GM12878 (cell line): Measurements from ENCODE around the gene EYA2.

Source experiments
- NFYB ChIP-seq: IDR thresholded peaks from 2 replicates; pipeline ENCODE4 v1.6.1; 2011; ENCODE audit warnings: low read depth, mild to moderate bottlenecking, low read length, improper control_type of control experiment, moderate library complexity; ENCODE audit not compliant: insufficient read depth
- POLR2AphosphoS5 ChIP-seq: IDR thresholded peaks from 2 replicates; pipeline ENCODE4 v1.6.1; 2011; ENCODE audit warnings: mild to moderate bottlenecking, low read length, inconsistent platforms
- ZNF274 ChIP-seq: IDR thresholded peaks from one replicate; pipeline ENCODE4 v1.8.0; 2011; ENCODE audit not compliant: insufficient read length, insufficient read depth
- TF ChIP-seq, protein P1 (sequence below), 3 experiments: IDR thresholded peaks in 2 of 3; conservative IDR thresholded peaks in 1 of 3; 2 replicates each; pipeline ENCODE4 v1.5.1; 2011; ENCODE audit warnings: low read depth in 3 of 3, low read length in 3 of 3, mild to moderate bottlenecking in 3 of 3, control low read depth in 2 of 3, moderate library complexity in 2 of 3, inconsistent platforms in 1 of 3, mixed read lengths in 1 of 3; ENCODE audit not compliant: control insufficient read depth in 2 of 3, insufficient read depth in 1 of 3; ENCODE audit errors: extremely low read depth in 1 of 3
- TF ChIP-seq, protein P2 (sequence below): fragments of 450-650 bp; IDR thresholded peaks from 2 replicates; pipeline ENCODE4 v1.6.1; 2014; ENCODE audit warnings: mild to moderate bottlenecking

DNA sequence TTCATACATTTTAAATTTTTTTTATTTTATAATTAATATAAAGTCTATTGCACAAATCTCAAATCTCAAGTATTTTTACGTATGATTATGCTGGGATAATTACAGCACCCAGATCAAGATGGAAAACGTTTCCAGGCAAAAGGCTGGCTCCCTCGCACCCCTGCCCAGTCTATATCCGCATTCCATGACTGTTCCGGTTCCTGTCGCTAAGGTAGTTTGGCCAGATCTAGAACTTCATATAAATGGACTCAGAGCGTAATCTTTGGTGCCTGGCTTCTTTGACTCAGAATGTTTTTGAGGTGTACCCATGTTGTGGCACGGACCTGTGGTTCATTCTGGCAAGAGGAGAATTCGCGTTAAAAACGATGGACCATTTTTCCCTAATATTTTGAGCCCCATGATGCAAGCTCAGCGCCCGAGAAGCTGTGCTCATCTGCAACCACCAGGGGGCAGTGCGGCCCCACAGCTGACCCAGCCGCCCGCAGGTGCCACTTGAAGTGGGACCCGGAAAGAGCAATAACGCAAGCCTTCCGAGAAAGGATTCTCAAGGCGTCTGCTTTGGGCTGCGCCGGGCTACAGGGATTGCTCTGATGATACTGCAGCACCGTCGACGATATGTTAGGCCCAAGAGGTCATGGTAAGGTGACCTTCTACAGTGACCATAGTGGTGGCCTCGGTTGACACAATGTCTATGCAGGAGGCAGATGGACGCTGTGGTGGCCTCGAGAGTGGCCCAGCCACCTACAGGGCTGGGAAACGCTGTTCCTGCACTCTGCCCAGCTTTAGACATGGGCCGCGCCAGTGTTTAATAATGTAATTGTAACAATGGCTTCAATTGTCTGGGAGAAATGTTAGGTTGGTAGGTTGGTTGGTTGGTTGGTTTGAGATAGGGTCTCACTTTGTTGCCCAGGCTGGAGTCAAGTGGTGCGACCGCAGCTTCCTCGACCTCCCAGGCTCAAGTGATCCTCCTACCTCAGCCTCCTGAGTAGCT is 301.7 kb downstream of the EYA2 start:
- no peak for TF ChIP-seq NFYB
- TF ChIP-seq POLR2AphosphoS5, result no peak
- TF ChIP-seq, protein P1, sequence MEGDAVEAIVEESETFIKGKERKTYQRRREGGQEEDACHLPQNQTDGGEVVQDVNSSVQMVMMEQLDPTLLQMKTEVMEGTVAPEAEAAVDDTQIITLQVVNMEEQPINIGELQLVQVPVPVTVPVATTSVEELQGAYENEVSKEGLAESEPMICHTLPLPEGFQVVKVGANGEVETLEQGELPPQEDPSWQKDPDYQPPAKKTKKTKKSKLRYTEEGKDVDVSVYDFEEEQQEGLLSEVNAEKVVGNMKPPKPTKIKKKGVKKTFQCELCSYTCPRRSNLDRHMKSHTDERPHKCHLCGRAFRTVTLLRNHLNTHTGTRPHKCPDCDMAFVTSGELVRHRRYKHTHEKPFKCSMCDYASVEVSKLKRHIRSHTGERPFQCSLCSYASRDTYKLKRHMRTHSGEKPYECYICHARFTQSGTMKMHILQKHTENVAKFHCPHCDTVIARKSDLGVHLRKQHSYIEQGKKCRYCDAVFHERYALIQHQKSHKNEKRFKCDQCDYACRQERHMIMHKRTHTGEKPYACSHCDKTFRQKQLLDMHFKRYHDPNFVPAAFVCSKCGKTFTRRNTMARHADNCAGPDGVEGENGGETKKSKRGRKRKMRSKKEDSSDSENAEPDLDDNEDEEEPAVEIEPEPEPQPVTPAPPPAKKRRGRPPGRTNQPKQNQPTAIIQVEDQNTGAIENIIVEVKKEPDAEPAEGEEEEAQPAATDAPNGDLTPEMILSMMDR (IDR thresholded peaks at IDR 0.05 in 2 of 3, conservative IDR thresholded peaks at IDR 0.05 in 1 of 3; ENCODE audit: control insufficient read depth in 2 of 3, extremely low read depth in 1 of 3, insufficient read depth in 1 of 3, low read depth in 3 of 3, low read length in 3 of 3), result peak; percentile 91 to 97 (median 95)
- TF ChIP-seq, protein P2, sequence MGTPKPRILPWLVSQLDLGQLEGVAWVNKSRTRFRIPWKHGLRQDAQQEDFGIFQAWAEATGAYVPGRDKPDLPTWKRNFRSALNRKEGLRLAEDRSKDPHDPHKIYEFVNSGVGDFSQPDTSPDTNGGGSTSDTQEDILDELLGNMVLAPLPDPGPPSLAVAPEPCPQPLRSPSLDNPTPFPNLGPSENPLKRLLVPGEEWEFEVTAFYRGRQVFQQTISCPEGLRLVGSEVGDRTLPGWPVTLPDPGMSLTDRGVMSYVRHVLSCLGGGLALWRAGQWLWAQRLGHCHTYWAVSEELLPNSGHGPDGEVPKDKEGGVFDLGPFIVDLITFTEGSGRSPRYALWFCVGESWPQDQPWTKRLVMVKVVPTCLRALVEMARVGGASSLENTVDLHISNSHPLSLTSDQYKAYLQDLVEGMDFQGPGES, result no peak
- TF ChIP-seq ZNF274, result no peak
